ENCODE results near the gene CHRM2. TPM values are rescaled to one million over a fixed set of nuclear protein-coding genes. Genes with fewer than 3 reads are reported as not detected.
A peak's percentile ranks its signal among the peaks of the same experiment; 100 is the strongest.

CHRM2 gene
- total RNA-seq, 2 donors from 2014 or later: 45.8 to 90.7 TPM

DNA sequence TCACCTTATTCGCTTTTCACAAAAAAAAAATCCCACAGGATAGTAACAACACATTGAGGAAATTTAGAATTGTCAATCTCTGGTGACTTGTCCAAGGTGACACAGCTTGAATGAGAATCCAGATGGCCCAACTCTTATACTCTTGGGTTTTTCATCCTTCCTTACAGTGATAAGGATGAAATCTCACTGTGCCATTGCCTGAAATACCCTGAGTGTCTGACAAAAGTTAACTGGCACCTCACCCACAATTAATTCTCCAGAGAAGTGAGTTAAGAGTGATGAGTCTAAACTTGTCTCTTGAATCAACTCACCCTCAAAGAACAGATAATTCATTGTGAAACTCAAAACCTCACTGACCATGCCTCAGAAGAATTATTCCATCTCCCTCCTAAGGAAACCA lies 18.9 kb downstream of the CHRM2 start:
- intact Hi-C loops (cut with DNase I): no loop called here
- peak; percentile 48 to 77 for ATAC-seq
- DNase-seq: no peak

DNA sequence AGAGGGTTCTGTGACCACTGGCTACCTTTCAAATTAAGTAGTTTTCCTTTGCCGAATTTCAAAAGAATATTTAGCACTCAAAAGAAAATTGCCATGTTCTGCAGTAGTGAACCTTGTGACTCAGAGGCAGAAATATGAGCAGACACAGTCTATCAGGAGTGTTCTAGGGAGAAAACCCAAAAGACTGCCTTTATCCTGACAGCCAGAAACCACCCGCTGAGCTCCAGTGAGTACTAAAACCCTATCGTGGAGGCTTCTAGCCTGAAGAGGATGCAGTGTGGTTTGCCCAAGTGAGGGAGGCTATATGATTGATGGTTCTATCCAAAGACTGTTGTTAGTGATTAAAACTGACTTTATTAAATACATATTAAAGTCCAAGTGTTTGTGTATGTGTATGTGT lies 21.9 kb downstream of the CHRM2 start:
- intact Hi-C loops (cut with DNase I): no loop called here
- no peak for DNase-seq
- no peak for ATAC-seq

DNA sequence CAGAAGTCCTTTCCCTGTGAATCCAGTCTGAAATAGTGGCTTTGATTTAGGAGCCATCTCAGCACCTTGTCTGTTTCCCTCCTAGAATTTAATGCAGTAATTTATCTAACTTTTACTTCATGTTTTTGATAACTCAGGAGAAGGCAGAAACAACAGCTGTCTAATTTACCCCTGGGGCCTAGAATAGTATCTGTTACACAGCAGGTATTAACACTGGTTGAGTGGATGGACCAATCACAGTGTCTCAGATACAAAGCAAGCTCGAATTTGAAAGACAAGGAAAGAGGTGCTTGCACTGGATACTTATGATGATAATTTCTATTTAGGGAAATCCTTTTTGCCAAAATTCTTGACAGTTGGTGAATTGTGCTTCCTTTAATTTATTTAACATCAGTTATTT lies 23.4 kb downstream of the CHRM2 start:
- ATAC-seq: no peak
- no peak for DNase-seq
- intact Hi-C loops (cut with DNase I): no loop called here

DNA sequence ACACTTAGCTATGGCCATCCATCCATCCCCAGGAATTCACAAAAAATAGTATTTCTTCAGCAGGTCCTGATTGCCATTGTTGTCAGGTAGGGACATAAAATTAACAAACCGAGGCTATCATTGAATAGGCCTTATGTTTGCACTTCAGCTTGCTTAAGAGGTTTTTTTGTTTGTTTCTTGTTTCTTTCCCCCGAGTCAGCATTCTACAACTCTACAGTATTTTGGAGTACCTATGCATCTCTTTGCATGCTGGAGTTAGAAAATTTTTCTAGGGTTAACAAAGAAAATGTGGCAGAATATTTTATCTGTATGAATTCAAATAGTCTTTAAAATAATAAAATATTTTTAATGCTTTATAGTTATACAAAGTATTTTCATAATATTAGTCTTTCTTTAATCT lies 26.3 kb downstream of the CHRM2 start:
- no peak for DNase-seq
- intact Hi-C loops (cut with DNase I): no loop called here

DNA sequence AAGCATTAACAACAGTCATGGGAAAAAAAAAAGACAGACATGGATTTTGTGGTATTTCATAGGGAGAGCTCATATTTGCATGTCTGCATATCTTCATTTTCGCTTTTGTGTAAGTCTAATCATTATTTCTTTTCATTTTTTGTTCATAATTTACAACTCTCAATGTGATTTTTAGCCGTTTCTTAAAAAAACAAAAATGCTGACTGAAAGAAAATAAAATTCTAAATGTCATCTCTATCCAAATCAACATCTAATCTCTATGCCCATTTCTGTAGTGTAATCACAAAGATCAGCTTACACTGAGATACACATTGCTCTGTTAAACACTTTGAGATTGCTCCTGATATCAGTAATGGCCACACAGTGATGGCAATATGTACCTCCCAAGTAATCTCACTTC lies 29.2 kb downstream of the CHRM2 start:
- ATAC-seq (no peak), DNase-seq (no peak)
- intact Hi-C loops (cut with DNase I): no loop called here

More for the DNA sequence above, 26.3 kb downstream of the CHRM2 start:
- ATAC-seq: no peak

DNA sequence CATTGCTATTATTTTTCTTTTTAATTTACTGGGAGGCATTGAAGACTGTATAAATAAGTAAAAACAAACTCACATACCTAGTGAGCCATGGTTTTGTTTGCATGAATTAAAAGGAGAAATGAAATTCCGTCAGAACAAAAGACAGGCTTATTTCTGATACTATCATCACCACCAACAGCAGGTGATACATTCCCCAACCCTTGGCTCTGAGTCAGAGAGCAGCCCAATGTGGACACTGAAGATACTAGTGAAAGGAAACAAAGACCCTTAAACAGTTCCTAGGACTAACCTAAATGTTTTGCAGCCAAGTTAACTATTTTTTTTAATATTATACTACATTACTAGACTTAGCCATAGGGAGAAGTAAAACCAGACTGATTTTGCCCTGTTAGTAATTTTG lies 31.6 kb downstream of the CHRM2 start:
- peak in 1 of 2 donors; percentile 55 for ATAC-seq
- intact Hi-C loops (cut with DNase I): no loop called here
- no peak for DNase-seq

DNA sequence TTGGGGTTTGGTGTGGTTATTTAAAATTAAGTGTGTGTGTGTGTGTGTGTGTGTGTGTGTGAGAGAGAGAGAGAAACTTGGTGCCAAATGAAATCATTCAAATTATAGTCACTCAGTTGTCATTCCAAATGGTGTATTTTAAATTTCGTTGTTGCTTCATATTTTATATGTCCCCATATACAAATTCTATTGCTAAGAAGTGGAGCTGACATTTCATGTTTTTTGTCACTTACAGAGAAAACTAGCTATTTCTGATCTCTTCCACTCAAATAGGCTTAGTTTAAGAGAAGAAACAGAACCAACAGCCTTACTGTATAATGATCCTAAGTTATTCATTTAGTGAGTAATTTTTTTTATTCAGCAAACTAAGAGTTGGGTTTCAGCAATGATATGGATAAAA lies 42.3 kb downstream of the CHRM2 start:
- no peak for ATAC-seq
- DNase-seq: no peak
- intact Hi-C loops (cut with DNase I): no loop called here

DNA sequence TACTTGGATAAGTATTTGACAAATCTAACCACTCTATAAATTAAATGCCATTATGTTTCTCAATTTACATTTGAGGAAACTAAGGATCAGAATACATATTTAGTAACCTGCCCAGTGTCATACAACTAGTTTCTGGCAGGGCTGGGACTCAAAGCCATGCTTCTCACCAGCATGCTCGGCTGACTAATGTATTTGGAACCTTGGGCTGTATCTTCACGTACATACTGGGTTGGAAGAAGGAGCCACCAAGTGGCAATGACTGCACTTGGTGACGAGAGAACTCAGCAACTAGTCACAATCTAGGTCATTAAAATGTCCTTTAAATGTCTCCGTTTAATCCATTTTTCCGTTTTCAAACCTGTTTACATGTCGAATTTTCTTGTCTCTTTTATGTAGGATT lies 42.9 kb downstream of the CHRM2 start:
- DNase-seq (no peak), ATAC-seq (peak in 1 of 2 donors; percentile 76)
- intact Hi-C loops (cut with DNase I): no loop called here

DNA sequence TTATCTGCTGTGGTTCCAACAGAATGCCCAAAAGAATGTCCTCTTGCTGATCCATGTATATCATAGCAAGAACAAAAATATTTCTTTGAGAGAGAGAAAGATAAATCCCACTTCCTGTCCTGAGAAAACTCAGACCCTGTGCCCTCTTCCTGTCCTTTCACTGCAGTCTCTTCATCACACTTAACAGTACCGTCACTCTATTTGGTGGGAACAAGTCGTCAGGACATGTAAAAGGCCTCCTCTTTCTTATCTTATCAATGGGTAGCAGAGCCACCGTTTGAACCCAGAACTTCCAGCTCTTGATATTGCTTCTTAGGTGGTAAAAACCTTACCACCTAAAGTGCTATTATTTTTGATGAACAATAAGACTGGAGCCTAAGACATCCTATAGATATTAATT lies 43.9 kb downstream of the CHRM2 start:
- DNase-seq (no peak), ATAC-seq (peak in 1 of 2 donors; percentile 62)
- intact Hi-C loops (cut with DNase I): no loop called here

DNA sequence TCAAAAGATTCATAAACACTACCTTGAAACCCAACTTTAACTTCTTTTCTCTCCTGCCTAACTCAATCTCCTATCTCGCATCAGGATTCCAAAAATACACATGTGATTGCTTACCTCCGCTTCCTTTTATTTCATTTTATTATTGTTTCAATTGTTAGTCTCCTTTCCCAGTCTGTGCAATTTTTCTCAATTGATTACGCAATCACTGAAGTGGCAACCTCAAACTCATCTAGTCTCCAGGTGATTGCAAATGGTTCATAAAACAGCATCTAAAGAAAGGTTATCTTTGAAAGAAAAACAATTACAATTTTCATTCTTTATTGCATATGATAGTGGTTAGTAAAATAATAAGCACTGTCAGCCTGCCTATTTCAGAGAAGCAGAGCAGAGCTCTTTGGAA lies 45.6 kb downstream of the CHRM2 start:
- DNase-seq (no peak), ATAC-seq (no peak)
- intact Hi-C loops (cut with DNase I): no loop called here

DNA sequence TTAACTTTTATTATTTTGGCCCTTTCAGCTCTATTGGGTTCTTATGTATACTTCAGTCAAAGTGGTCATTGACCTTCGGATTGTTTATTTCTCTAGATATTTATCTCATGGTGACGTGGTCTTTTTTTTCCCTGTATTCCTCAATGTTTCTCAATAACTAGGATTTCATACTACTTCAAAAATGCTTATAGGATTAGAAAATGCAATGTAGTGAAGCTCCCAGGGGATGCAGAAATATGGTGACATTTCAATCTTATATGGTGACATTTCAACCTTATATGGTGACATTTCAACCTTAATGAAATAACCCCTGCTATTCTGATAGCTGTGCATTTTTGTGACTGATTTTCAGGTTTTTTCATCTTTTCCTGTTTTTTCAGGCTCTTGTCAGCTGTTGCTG lies 51.4 kb downstream of the CHRM2 start:
- no peak for DNase-seq

DNA sequence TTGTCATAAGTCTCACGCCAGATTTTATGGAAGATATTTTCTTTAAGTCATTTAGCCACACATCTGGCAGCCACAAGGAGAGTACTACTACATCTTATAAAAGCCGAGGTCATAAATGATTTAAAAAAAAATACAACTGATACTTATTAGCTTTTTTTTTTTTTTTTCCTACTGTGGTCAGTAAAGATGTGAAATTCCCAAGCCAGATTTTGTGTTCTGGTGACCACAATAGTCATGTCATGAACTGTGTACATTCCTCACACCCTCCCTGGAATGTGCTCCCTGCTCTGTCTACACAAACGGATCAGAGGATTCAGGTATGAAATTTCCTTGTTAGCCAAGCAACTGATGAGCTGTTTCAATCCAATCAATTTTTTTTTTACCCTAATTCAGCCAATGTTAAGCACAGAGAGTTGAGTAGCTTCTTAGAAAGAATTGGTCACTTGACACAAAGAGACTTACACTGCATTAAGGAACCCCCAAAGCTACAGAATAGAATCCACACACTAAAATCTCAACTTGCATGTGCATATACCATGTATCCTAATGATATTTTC lies 54.7 kb downstream of the CHRM2 start:
- intact Hi-C loops (cut with DNase I): no loop called here
- DNase-seq (no peak), ATAC-seq (no peak)

More for the DNA sequence above, 51.4 kb downstream of the CHRM2 start:
- ATAC-seq: no peak
- intact Hi-C loops (cut with DNase I): no loop called here

DNA sequence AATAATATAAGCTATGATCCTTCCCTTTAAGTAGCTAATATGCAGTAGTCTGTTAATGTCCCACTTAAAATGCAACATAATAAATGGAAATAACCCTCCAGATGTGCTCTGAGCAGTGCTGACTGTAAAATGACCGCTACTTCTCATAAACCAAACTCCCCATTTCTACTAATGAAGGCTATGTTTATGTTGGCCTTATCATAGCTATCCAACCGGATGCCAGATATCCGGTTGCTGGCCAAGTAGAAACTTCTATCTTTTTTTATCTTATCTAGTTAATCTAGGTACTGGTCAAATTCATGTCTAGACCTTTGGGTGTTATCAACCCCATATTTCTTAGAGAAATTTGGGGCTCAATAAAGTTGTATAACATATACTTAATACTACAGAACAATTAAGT lies 56.6 kb downstream of the CHRM2 start:
- DNase-seq (no peak), ATAC-seq (peak in 1 of 2 donors; percentile 36)
- intact Hi-C loops (cut with DNase I): no loop called here

DNA sequence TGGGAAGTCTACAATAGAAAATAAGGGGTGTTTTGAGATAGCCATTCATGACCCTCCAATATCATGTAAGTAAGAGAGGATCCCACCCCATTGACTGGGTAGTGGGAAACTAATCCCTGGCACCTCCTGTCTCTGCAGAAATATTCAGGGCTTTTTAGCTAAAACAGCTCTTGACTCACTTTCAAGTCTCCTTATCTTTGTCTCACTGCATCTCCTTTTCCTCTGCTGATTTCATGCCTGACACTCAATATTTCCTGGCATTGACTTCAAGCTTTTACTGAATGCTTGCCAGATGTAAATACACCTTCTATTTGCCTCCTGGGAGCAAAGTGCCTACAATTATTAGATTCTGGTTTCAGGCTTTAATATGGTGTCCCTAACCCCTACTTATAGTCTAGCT lies 57.1 kb downstream of the CHRM2 start:
- DNase-seq (no peak), ATAC-seq (peak; percentile 17 to 73)
- intact Hi-C loops (cut with DNase I): no loop called here

DNA sequence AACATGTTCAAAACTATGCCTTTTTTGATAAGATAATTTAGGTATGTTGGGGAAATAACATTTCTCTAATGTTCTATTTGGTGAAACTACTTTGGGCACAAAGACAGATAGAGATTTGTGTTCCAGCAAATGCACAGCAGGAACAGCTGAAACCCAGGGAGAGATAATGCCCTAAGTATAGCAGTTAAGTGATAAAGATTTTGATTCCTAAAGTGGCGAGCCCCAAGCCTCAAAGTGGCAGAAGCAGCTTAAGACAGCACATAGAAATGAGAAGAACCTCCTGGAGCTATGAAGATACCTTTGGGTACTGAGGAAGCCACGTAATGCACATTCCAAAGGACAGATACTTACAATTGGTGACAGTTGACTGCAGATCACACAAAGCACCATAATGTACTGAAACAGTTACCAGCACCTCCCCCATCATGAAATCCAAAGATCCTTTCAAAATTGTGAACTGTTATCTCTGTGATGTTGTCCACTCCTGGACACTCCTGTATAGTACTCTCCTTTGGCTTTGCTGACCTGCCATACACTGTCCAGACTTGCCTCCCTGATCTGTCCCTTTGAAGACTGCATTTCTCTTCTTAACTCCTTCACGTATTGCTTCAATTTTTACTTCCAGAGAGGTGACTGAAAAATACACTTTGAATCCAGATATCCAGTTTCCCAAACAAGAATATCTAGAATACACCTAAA lies 62.9 kb downstream of the CHRM2 start:
- intact Hi-C loops (cut with DNase I): loop anchor here in 1 of 2 donors (10.0 kb wide), 1 partner anchor 57 kb away; no protein-coding TSS in a partner anchor
- ATAC-seq: peak in 1 of 2 donors; percentile 40

DNA sequence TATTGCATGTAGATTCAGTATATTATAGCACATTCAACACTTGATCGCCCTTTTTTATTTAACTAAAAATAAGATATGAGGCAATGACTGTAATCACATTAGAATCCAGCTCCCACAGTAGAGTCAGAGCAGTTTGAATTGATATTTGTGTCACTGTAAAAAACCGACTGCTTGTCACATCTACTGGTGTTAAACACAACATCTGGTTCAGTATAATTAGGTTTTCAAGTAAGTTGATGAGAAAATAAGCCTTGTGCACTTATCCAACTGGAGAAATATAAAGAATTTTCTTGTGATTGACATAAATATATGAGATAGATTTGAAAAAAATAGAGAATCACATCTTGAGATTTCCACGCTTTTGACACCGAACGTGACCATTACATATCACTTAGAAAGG lies 69.0 kb downstream of the CHRM2 start:
- intact Hi-C loops (cut with DNase I): loop anchor here in 1 of 2 donors (10.0 kb wide), 1 partner anchor 63 kb away; no protein-coding TSS in a partner anchor
- ATAC-seq (no peak), DNase-seq (no peak)

More for the DNA sequence above, 62.9 kb downstream of the CHRM2 start:
- no peak for DNase-seq

DNA sequence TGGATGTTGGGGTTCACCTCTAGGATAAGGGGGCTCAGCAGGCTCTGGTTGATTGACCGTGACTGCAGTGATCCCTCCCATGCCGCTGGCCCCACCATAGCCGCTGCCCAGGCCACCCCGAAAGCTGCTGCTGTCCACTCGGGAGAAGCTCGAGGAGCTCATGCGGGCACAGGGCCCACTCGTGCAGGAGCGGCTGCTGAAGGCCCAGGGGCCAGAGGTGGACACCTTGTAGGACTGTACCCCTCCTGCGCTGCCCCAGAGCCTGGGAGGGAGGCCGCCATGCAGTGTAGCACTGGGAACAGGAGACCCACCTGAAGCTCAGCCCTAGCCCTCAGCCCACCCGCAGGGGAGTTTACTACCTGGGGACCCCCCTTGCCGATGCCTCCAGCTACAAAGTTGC lies 70.0 kb downstream of the CHRM2 start:
- intact Hi-C loops (cut with DNase I): loop anchor here in 1 of 2 donors (10.0 kb wide), 1 partner anchor 64 kb away; no protein-coding TSS in a partner anchor
- ATAC-seq (peak in 1 of 2 donors; percentile 25), DNase-seq (no peak)

DNA sequence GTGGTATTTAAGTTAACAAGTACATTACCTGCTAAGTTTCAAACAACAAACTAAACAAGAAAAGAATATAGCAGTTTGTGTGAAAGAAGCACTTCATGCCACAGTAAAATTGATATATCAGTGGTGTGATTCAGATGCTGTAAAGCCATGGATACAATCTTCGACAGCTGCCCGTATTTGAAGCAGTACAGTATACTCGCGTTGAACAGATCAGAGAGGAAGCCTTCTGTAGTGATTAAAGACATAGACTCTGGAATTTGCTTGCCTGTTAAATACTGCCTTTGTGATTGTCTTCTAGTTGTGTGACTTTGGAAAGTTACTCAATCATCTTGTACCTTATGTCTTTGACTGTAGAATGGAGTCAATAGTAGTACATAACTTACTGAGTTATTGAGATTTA lies 71.7 kb downstream of the CHRM2 start:
- intact Hi-C loops (cut with DNase I): no loop called here
- no peak for ATAC-seq
- no peak for DNase-seq

DNA sequence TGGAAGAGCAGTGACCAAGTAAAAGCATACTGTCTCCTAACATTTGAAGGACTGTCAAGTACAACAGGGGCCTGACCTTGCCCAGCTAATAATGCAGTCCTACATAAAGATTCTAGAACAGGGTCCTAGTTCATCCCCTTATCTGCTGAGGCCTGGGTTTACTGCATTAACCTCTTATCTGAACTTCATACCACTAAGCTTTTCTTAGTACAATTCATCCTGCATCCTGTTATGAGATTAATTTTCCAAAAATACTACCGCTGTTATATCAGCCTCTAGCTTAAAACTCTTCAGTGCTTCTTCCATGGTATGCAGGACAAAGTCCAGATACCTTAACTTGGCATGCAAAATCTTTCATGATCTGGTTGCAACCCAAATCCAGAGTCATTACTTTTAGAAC lies 72.5 kb downstream of the CHRM2 start:
- ATAC-seq (peak; percentile 54 to 55), DNase-seq (no peak)
- intact Hi-C loops (cut with DNase I): no loop called here

DNA sequence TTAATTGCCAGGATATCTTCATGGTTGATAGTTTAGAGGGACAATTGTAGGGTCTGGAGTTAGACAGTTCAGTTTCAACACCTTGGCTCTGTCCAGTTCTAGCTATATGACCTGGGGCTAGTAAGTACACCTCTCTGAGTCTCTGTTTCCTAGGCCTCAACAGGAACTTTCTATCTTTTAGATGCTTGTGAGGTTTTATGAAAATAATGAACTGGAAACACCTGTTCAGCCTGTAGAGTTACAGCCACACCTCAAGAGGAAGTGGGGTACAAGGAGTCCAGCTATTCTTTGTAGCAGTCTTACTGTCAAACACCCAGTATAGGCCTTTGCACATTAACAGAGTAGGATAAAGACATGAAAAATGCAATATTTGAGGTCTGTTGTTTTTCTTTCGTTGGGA lies 73.4 kb downstream of the CHRM2 start:
- ATAC-seq: no peak
- intact Hi-C loops (cut with DNase I): no loop called here
- DNase-seq: no peak

DNA sequence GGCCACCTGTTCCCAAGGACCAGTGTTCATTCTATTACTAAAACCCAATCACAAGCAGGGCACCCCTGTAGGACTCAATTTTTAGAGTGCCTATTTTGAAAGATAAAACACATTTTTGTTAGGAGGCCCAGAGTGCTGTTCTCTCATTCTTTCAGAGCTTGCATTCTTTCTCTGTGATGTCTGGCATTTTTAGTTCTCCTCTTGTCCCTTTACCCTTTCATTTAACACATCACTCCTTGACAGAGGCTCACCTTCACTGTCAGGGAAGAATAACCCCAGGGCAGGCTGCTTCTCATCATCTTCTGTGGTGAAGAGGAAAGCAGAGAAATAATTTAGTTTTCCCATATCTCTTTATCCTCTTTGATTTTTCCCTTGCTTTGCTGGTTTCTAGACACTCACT lies 73.9 kb downstream of the CHRM2 start:
- intact Hi-C loops (cut with DNase I): no loop called here
- peak in 1 of 2 donors; percentile 23 for ATAC-seq

More for the DNA sequence above, 73.9 kb downstream of the CHRM2 start:
- DNase-seq: no peak

All from left cardiac atrium (tissue), 4 donors.